Panc1 (cell line): ENCODE measurements around the gene SYCP3. TPM values are rescaled to one million over a fixed set of nuclear protein-coding genes. Genes with fewer than 3 reads are reported as not detected.
A peak's percentile ranks its signal among the peaks of the same experiment; 100 is the strongest.

Experiments used
- ATAC-seq: fragments of 200-7000 bp; cut with Tn5 transposase; 2 replicates; pipeline ENCODE4 v1.9.1; 2020; ENCODE audit warnings: mild to moderate bottlenecking, moderate library complexity
- BruUV-seq: library from RNA; stranded (reverse); fragments of 400-500 nt; replicated peaks from 2 replicates; lab custom pipeline; 2021; lab: Mats Ljungman, UMichigan
- CTCF ChIA-PET: fragments of 300-600 bp; sonication (Branson Sonifier 250); formaldehyde crosslinking; loops from one replicate; lab custom pipeline; 2022; ENCODE audit warnings: antibody characterized with exemption; lab: Charles Lee
- POLR2A ChIA-PET: fragments of 300-600 bp; sonication (Branson Sonifier 250); formaldehyde crosslinking; loops from one replicate; lab custom pipeline; 2022; ENCODE audit warnings: antibody characterized with exemption; lab: Charles Lee
- DNase-seq: peaks from one replicate; pipeline ENCODE4 v3.0.0-alpha.2; 2010; ENCODE audit warnings: low read depth, low spot score
- H3K27ac ChIP-seq: 2 replicates; pipeline ENCODE4 v1.5.1; 2011; ENCODE audit warnings: mild to moderate bottlenecking, low read length, inconsistent platforms
- H3K27me3 ChIP-seq: fragments of 200-500 bp; sonication (Bioruptor generic); 2 replicates; pipeline ENCODE4 v1.6.0; 2014; ENCODE audit warnings: low read length, inconsistent platforms; ENCODE audit not compliant: control insufficient read depth, insufficient read depth
- H3K36me3 ChIP-seq: fragments of 200-500 bp; sonication (Bioruptor generic); 2 replicates; pipeline ENCODE4 v1.5.1; 2014; ENCODE audit warnings: inconsistent platforms, mild to moderate bottlenecking, low read length, moderate library complexity; ENCODE audit not compliant: control insufficient read depth, insufficient read depth
- H3K4me1 ChIP-seq: 2 replicates; pipeline ENCODE4 v1.5.1; 2011; ENCODE audit warnings: inconsistent platforms, mild to moderate bottlenecking, low read length, moderate library complexity; ENCODE audit not compliant: control insufficient read depth, insufficient read depth
- H3K4me3 ChIP-seq, 2 experiments: 2 replicates each; pipeline ENCODE4 v1.5.1; 2011 to 2012; ENCODE audit warnings: low read depth in 2 of 2, low read length in 2 of 2, mild to moderate bottlenecking in 2 of 2, inconsistent platforms in 1 of 2, moderate library complexity in 1 of 2
- H3K9me3 ChIP-seq: fragments of 200-500 bp; sonication (Bioruptor generic); 2 replicates; pipeline ENCODE4 v1.5.1; 2014; ENCODE audit warnings: low read depth, mild to moderate bottlenecking, inconsistent platforms, low read length, moderate library complexity; ENCODE audit not compliant: control insufficient read depth, insufficient read depth
- POLR2AphosphoS5 ChIP-seq: IDR thresholded peaks from 2 replicates; pipeline ENCODE4 v1.6.1; 2012; ENCODE audit warnings: mild to moderate bottlenecking, low read depth, low read length, moderate library complexity
- REST ChIP-seq, 2 experiments: IDR thresholded peaks; 2 replicates each; pipeline ENCODE4 v1.6.1; 2011 to 2012; ENCODE audit warnings: low read depth in 2 of 2, control low read depth in 1 of 2, low read length in 1 of 2, mild to moderate bottlenecking in 1 of 2, moderate library complexity in 1 of 2; ENCODE audit not compliant: insufficient read depth in 1 of 2
- SIN3A ChIP-seq: IDR thresholded peaks from 2 replicates; pipeline ENCODE4 v1.6.1; 2012; ENCODE audit warnings: low read depth, mild to moderate bottlenecking, low read length, moderate library complexity, borderline replicate concordance; ENCODE audit not compliant: insufficient read depth
- TCF7L2 ChIP-seq: IDR thresholded peaks from 2 replicates; pipeline ENCODE4 v1.6.1; 2011; ENCODE audit warnings: mild to moderate bottlenecking, low read depth, low read length, inconsistent platforms
- in situ Hi-C: cut with HindIII; loops from 2 replicates; pipeline ENCODE4 v1.10.0; 2016; ENCODE audit warnings: low sequenced_read_pairs, low pct_unique_long_range_greater_than_20kb
- intact Hi-C: fragments of 100-400 bp; cut with micrococcal nuclease; formaldehyde crosslinking; loops from one replicate; pipeline ENCODE4 v1.10.0; 2022; ENCODE audit not compliant: unreplicated experiment
- total RNA-seq: library from RNA; stranded (reverse); gene quantifications from one replicate; pipeline ENCODE4 v1.2.1, GENCODE V29; 2021; ENCODE audit not compliant: unreplicated experiment
- TF ChIP-seq, protein P1 (sequence below): fragments of 450-650 bp; IDR thresholded peaks from 2 replicates; pipeline ENCODE4 v1.5.1; 2017; ENCODE audit warnings: mild to moderate bottlenecking

SYCP3 gene
- total RNA-seq, 1 experiment from 2014 or later, result not detected

GRCh38 chr12:101747697-101748096 is 8.4 kb upstream of the SYCP3 start:
- CTCF ChIA-PET, result no interaction called here
- BruUV-seq, result no TSS peak
- in situ Hi-C loops, result no loop called here

DNA sequence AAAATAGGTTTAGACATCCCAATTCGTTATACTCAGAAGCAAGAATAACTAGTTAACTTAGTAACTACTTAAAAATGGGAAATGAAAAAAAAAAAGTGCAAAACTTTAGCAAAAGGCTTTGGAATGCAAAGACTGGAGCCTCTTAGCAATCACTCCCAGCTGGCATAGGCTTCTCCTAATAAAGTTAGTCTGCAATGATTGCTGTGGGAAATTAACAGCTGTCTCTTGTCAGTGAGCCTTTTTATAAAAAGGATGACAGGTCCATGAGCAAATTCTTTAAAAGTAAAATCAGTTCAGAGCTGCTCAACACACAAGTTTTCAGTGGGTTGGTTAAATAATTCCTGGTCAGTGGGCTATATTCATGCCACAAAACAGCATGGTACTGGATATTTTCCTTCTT is 7.4 kb upstream of the SYCP3 start:
- no peak for ATAC-seq
- ChIA-PET CTCF (no interaction called here), POLR2A (no interaction called here)
- Histone ChIP-seq H3K4me1 (no peaks in the 10 kb centered on the region), H3K27me3 (no peaks in the 10 kb centered on the region), H3K9me3 (no peaks in the 10 kb centered on the region), H3K4me3 (no peak overlapping the region), H3K27ac (no peak overlapping the region), H3K36me3 (no peaks in the 10 kb centered on the region; the same call in 1 of the 2 replicates)
- in situ Hi-C loops (no loop called here), intact Hi-C loops (no loop called here)
- TF ChIP-seq, protein P1, sequence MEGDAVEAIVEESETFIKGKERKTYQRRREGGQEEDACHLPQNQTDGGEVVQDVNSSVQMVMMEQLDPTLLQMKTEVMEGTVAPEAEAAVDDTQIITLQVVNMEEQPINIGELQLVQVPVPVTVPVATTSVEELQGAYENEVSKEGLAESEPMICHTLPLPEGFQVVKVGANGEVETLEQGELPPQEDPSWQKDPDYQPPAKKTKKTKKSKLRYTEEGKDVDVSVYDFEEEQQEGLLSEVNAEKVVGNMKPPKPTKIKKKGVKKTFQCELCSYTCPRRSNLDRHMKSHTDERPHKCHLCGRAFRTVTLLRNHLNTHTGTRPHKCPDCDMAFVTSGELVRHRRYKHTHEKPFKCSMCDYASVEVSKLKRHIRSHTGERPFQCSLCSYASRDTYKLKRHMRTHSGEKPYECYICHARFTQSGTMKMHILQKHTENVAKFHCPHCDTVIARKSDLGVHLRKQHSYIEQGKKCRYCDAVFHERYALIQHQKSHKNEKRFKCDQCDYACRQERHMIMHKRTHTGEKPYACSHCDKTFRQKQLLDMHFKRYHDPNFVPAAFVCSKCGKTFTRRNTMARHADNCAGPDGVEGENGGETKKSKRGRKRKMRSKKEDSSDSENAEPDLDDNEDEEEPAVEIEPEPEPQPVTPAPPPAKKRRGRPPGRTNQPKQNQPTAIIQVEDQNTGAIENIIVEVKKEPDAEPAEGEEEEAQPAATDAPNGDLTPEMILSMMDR, result no peak
- no peak for TF ChIP-seq TCF7L2
- TF ChIP-seq SIN3A, result no peak
- TF ChIP-seq REST (IDR thresholded peaks at IDR 0.05; ENCODE audit: insufficient read depth in 1 of 2, low read depth in 2 of 2, low read length in 1 of 2), result no peak
- TF ChIP-seq POLR2AphosphoS5, result no peak
- TSS peak; percentile 73 for BruUV-seq
- DNase-seq, result no peak

More at GRCh38 chr12:101747697-101748096, 8.4 kb upstream of the SYCP3 start:
- DNase-seq (no peak), ATAC-seq (no peak)
- TF ChIP-seq, protein P1, result no peak
- no peak for TF ChIP-seq TCF7L2
- no peak for TF ChIP-seq SIN3A
- no peak for TF ChIP-seq POLR2AphosphoS5
- no peak for TF ChIP-seq REST (IDR thresholded peaks at IDR 0.05; ENCODE audit: insufficient read depth in 1 of 2, low read depth in 2 of 2, low read length in 1 of 2)
- no peaks in the 10 kb centered on the region; the same call in 1 of the 2 replicates for H3K36me3 ChIP-seq
- H3K4me3 ChIP-seq, result no peak overlapping the region
- intact Hi-C loops, result no loop called here
- no peaks in the 10 kb centered on the region for H3K9me3 ChIP-seq
- no peak overlapping the region for H3K27ac ChIP-seq
- POLR2A ChIA-PET, result no interaction called here
- H3K4me1 ChIP-seq, result no peaks in the 10 kb centered on the region
- H3K27me3 ChIP-seq, result no peaks in the 10 kb centered on the region
